DND-41 (cell line): ENCODE measurements around the gene CATSPER3.

Source experiments
- ATAC-seq: fragments of 200-7000 bp; cut with Tn5 transposase; 3 replicates; pipeline ENCODE4 v1.9.1; 2021; ENCODE audit warnings: low read depth; ENCODE audit not compliant: insufficient read depth
- DNase-seq: peaks from one replicate; pipeline ENCODE4 v3.0.0-alpha.2; 2020
- H2AFZ ChIP-seq: 2 replicates; pipeline ENCODE4 v1.6.0; 2012; ENCODE audit warnings: low read depth, low read length
- H3K27ac ChIP-seq: 2 replicates; pipeline ENCODE4 v1.5.1; 2012; ENCODE audit warnings: low read length, inconsistent platforms
- H3K27me3 ChIP-seq: fragments of 200-600 bp; sonication (generic); 2 replicates; pipeline ENCODE4 v1.6.0; 2012; ENCODE audit warnings: low read length, mild to moderate bottlenecking, inconsistent platforms; ENCODE audit not compliant: insufficient read depth, poor library complexity
- H3K36me3 ChIP-seq: 2 replicates; pipeline ENCODE4 v1.5.1; 2012; ENCODE audit warnings: low read length, inconsistent platforms; ENCODE audit not compliant: insufficient read depth
- H3K4me1 ChIP-seq: 2 replicates; pipeline ENCODE4 v1.5.1; 2012; ENCODE audit warnings: mild to moderate bottlenecking, low read length; ENCODE audit not compliant: insufficient read depth
- H3K4me2 ChIP-seq: 2 replicates; pipeline ENCODE4 v1.6.0; 2012; ENCODE audit warnings: mild to moderate bottlenecking, moderate library complexity, low read length, inconsistent platforms; ENCODE audit not compliant: insufficient read depth
- H3K4me3 ChIP-seq, 2 experiments: fragments of 200-600 bp in 1 of 2; shearing (Covaris generic) in 1 of 2; 2 replicates each; pipeline ENCODE4 v1.5.1; 2012 to 2016; ENCODE audit warnings: inconsistent platforms in 2 of 2, low read length in 2 of 2, mild to moderate bottlenecking in 2 of 2, low read depth in 1 of 2, moderate library complexity in 1 of 2
- H3K79me2 ChIP-seq: 2 replicates; pipeline ENCODE4 v1.6.0; 2012; ENCODE audit warnings: low read length, inconsistent platforms; ENCODE audit not compliant: insufficient read depth
- H3K9ac ChIP-seq: 2 replicates; pipeline ENCODE4 v1.6.0; 2012; ENCODE audit warnings: low read depth, mild to moderate bottlenecking, inconsistent platforms, low read length, moderate library complexity
- H3K9me3 ChIP-seq: 2 replicates; pipeline ENCODE4 v1.5.1; 2012; ENCODE audit warnings: low read length, moderate library complexity, mild to moderate bottlenecking, inconsistent platforms; ENCODE audit not compliant: insufficient read depth, severe bottlenecking
- H4K20me1 ChIP-seq: 2 replicates; pipeline ENCODE4 v1.6.0; 2012; ENCODE audit warnings: low read length; ENCODE audit not compliant: insufficient read depth
- CTCF ChIP-seq: IDR thresholded peaks from 2 replicates; pipeline ENCODE4 v1.5.1; 2012; ENCODE audit warnings: borderline replicate concordance, low read length, moderate library complexity, mild to moderate bottlenecking; ENCODE audit not compliant: poor library complexity, severe bottlenecking; ENCODE audit errors: extremely low read depth
- EZH2 ChIP-seq: IDR thresholded peaks from 3 replicates; pipeline ENCODE4 v1.6.1; 2012; ENCODE audit warnings: borderline replicate concordance, low read depth, mild to moderate bottlenecking, moderate library complexity, low read length, inconsistent platforms; ENCODE audit not compliant: severe bottlenecking

CATSPER3 gene

DNA sequence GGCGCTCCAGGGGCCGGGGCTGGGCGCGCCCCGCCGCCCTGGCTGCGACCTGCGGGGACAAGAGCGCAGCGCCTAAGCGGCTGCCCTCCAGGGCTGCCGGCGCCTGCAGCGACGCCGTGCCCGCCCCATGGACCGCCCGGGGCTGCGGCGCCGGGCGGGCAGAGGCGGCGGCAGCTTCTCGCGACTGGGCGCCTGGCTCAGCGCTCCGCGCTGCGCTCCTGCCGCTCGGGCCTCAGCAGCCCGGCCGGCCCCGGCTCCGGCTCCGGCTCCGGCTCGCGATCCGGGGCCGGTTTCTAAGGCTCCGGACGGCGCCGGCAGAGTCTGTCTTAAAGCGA is 66.2 kb downstream of the CATSPER3 start, which contains the start of gene PITX1:
PITX1 (minus strand) TSS at position 328 of the 335 bp plus-strand sequence. CDS start 347 bp downstream, outside the sequence.
- Histone ChIP-seq H3K4me1 (peaks cover 32% of the 10 kb centered on the region), H3K27ac (peak within 1 kb of the TSS; percentile 76), H3K4me3 (peak within 1 kb of the TSS; percentile 83 to 96), H2AFZ (peak within 1 kb of the TSS; percentile 93), H3K4me2 (peak within 1 kb of the TSS; percentile 96), H3K9ac (peak within 1 kb of the TSS; percentile 78), H3K9me3 (no peaks in the 10 kb centered on the region), H3K27me3 (no peaks in the 10 kb centered on the region), H3K79me2 (peaks cover 32% of the 10 kb centered on the region), H3K36me3 (peaks cover 12% of the 10 kb centered on the region), H4K20me1 (peaks cover 5% of the 10 kb centered on the region; the same call in 1 of the 2 replicates)
- DNase-seq = no peak
- TF ChIP-seq CTCF (no peak), EZH2 (no peak)
- ATAC-seq = peak; percentile 65

- peak; percentile 79 for ATAC-seq
- peaks cover 30% of the 10 kb centered on the region for H3K79me2 ChIP-seq
- peak overlapping the region; percentile 93 for H2AFZ ChIP-seq
- TF ChIP-seq CTCF (no peak), EZH2 (no peak)
- no peaks in the 10 kb centered on the region for H3K9me3 ChIP-seq
- H3K4me2 ChIP-seq = peak overlapping the region; percentile 96
- H4K20me1 ChIP-seq = peaks cover 5% of the 10 kb centered on the region; the same call in 1 of the 2 replicates
- H3K36me3 ChIP-seq = peaks cover 8% of the 10 kb centered on the region
- DNase-seq = peak; percentile 83
- H3K27ac ChIP-seq = peak overlapping the region; percentile 42
- no peaks in the 10 kb centered on the region for H3K27me3 ChIP-seq
- peaks cover 32% of the 10 kb centered on the region for H3K4me1 ChIP-seq
- peak overlapping the region; percentile 83 to 96; a peak in 3 of 4 replicates for H3K4me3 ChIP-seq
- H3K9ac ChIP-seq = peak overlapping the region; percentile 78
These were observed 66.7 kb downstream of the CATSPER3 start for GRCh38 chr5:135034236-135034962.

GRCh38 chr5:135034963-135035677 is 67.4 kb downstream of the CATSPER3 start:
- Histone ChIP-seq H3K36me3 (peaks cover 8% of the 10 kb centered on the region), H4K20me1 (peaks cover 5% of the 10 kb centered on the region; the same call in 1 of the 2 replicates), H3K4me2 (peak overlapping the region; percentile 96), H3K4me3 (peak overlapping the region in 1 of 2 experiments; percentile 96; a peak in 2 of 4 replicates), H3K27me3 (no peaks in the 10 kb centered on the region), H2AFZ (peak overlapping the region; percentile 80), H3K27ac (no peak overlapping the region; the same call in 1 of the 2 replicates), H3K9ac (peak overlapping the region; percentile 78; the same call in 1 of the 2 replicates), H3K9me3 (no peaks in the 10 kb centered on the region), H3K4me1 (peaks cover 32% of the 10 kb centered on the region), H3K79me2 (peaks cover 30% of the 10 kb centered on the region)
- TF ChIP-seq EZH2 = no peak
- no peak for TF ChIP-seq CTCF
- DNase-seq (no peak), ATAC-seq (no peak)
